Suprapubic skin (tissue), 4 donors: Measurements from ENCODE around the gene HFM1.

ENCODE experiments used
- CTCF ChIP-seq, 2 donors: fragments of 200-600 bp in 1 of 2; fragments of 450-650 bp in 1 of 2; sonication (generic) in 1 of 2; IDR thresholded peaks; one replicate each; pipeline ENCODE4 v1.5.1; 2016 to 2019; ENCODE audit warnings: antibody characterized with exemption in 2 of 2, mild to moderate bottlenecking in 1 of 2, moderate library complexity in 1 of 2
- POLR2A ChIP-seq, 2 donors: fragments of 450-650 bp; IDR thresholded peaks; one replicate each; pipeline ENCODE4 v1.6.1; 2017; ENCODE audit warnings: antibody characterized with exemption in 2 of 2, mild to moderate bottlenecking in 2 of 2, moderate library complexity in 2 of 2
- POLR2AphosphoS5 ChIP-seq, 3 donors: sonication (generic); formaldehyde crosslinking; IDR thresholded peaks; one replicate each; pipeline ENCODE4 v1.6.1; 2017; ENCODE audit warnings: antibody characterized with exemption in 3 of 3

- TF ChIP-seq POLR2A (IDR thresholded peaks at IDR 0.05) (no peak), CTCF (IDR thresholded peaks at IDR 0.05) (no peak), POLR2AphosphoS5 (IDR thresholded peaks at IDR 0.05) (no peak)
These were observed 170.5 kb downstream of the HFM1 start for GRCh38 chr1:91234181-91234580.
